Measurements from ENCODE around the gene RGS4.

DNA sequence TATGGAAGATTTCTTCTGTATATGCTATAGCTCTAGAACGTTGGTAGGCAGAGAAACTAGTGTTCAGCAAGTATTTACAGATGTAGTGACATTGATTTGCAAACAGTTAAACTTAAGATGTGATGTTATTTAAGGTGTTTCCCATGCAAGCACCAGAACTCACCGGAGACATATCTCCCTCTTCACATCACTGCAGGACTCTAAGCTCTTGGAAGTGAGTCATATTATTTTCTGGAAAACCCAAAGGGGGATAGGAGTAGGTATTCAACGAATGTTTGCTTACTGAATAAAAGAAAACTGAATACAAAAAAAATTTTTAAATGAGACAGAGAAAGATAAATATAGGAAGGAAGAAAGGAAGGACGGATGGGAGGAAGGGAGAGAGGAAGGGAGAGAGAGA is 25.0 kb downstream of the RGS4 start:
- TF ChIP-seq, protein P1, sequence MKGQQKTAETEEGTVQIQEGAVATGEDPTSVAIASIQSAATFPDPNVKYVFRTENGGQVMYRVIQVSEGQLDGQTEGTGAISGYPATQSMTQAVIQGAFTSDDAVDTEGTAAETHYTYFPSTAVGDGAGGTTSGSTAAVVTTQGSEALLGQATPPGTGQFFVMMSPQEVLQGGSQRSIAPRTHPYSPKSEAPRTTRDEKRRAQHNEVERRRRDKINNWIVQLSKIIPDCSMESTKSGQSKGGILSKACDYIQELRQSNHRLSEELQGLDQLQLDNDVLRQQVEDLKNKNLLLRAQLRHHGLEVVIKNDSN (CRISPR knock-in tag; IDR thresholded peaks at IDR 0.05) = no peak
- TF ChIP-seq, protein P2, sequence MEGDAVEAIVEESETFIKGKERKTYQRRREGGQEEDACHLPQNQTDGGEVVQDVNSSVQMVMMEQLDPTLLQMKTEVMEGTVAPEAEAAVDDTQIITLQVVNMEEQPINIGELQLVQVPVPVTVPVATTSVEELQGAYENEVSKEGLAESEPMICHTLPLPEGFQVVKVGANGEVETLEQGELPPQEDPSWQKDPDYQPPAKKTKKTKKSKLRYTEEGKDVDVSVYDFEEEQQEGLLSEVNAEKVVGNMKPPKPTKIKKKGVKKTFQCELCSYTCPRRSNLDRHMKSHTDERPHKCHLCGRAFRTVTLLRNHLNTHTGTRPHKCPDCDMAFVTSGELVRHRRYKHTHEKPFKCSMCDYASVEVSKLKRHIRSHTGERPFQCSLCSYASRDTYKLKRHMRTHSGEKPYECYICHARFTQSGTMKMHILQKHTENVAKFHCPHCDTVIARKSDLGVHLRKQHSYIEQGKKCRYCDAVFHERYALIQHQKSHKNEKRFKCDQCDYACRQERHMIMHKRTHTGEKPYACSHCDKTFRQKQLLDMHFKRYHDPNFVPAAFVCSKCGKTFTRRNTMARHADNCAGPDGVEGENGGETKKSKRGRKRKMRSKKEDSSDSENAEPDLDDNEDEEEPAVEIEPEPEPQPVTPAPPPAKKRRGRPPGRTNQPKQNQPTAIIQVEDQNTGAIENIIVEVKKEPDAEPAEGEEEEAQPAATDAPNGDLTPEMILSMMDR (IDR thresholded peaks at IDR 0.05) = no peak
- TF ChIP-seq ZNF232 (CRISPR knock-in tag; IDR thresholded peaks at IDR 0.05) = no peak
- TF ChIP-seq GABPB1 (CRISPR knock-in tag; IDR thresholded peaks at IDR 0.05) = no peak
- TF ChIP-seq, protein P3, sequence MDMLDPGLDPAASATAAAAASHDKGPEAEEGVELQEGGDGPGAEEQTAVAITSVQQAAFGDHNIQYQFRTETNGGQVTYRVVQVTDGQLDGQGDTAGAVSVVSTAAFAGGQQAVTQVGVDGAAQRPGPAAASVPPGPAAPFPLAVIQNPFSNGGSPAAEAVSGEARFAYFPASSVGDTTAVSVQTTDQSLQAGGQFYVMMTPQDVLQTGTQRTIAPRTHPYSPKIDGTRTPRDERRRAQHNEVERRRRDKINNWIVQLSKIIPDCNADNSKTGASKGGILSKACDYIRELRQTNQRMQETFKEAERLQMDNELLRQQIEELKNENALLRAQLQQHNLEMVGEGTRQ (CRISPR knock-in tag; IDR thresholded peaks at IDR 0.05) = no peak
